OCI-M1 (cell line): ENCODE data around the gene TGFBR1.
A peak's percentile ranks its signal among the peaks of the same experiment; 100 is the strongest.

Experiments
- DNase-seq: peaks from one replicate; lab custom pipeline; 2025; lab: John Stamatoyannopoulos, UW

TGFBR1 gene

DNA sequence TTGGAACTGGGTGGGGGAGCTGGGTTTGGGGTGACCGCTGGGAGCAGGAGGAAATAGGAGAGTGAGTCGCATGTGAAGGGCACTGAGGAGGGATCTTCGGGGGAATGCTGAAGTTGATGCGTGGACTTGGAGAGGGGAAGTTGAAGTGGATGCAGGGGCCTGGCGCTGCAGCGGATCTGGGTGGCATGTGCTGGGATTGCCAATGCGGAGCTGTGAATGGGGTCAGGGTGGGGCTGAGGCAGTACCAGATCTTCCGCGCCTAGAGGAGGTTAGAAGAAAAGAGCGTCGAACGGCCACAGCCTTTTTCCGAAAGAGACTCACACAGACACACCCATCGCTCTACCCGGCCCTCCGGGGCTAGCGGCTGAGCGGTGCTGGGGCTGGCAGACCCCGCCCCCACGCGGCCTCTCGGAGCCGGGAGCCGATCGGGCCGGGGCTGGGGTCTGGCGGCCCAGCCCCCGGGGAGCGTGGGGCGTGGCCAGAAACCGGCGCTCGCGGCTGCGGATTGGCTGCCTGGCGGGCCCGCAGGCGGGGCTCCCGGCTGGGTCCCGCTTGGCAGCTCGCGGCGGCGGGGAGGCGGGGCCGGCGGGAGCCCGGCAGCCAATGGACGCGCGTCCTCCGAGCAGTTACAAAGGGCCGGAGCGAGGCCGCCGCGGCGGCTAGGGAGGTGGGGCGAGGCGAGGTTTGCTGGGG, at the start of gene TGFBR1:
Gene TGFBR1 (plus strand): TSS at position 655 of the 693 bp plus-strand sequence. CDS start 93 bp downstream, outside the sequence.
- DNase-seq: peak; percentile 96

DNA sequence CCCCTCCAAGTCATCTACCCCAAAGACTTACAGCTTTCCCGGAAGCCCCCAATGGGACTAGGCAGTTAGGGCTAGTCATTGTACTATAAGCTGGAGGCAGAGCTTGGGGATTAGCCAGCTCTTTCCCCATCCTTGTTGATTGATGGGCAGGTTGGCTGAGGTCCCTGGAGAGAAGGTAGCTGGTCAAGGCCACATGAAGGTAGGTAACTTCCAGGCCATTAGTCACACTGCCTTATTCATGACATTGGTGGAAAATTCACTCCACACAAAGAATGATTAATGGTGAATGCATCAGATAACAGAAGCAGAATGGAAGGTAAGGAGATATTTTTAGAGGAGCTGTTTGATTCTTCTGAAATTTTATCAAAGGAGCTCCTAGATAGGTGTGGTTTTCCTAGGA, 49.5 kb upstream of the TGFBR1 start:
- DNase-seq: no peak

DNA sequence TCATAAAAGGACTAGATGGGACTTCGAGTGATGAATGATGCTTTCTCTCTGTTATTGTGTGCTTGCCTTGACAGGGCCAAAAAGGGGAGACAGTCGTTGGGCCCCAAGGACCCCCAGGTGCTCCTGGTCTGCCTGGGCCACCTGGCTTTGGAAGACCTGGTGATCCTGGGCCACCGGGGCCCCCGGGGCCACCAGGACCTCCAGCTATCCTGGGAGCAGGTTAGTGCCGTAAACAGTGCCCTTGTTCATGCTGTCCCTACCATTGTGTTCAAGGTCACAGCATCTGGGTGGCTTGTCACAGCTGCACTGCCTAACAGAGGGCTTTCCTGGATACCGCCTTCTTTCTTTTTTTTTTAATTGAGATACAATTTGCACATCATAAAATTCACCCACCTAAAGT, 48.7 kb upstream of the TGFBR1 start:
- DNase-seq: no peak

DNA sequence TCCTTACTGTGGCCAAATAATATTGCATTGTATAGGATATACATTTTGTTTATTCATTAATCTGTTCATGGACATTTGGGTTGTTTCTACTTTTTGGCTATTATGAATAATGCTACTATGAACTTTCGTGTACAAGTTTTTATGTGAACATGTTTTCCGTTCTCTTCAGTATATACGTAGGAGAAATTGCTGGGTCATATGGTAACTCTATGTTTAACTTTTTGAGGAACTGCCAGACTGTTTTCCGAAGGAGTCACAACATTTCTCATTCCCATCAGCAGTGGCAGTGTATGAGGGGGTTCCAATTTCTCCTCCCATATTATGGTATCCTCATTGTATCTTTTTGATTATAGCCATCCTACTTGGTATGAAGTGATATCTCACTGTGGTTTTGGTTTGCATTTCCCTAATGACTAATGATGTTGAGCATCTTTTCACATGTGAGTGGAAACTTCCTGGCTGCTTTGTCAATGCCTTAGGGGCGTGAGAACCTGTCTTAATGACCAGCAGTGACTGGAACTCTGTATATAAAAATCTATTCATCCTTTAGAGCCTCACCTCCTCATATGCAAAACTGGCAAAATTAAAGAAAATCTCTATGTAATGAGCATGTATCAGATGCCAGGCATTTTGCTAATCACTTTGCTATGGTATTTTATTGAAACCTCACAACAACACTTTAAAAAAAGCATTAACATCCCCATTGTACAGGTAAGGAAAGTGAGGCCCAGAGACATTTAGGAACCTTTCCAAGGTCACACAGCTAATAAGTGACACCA, 47.8 kb upstream of the TGFBR1 start:
- no peak for DNase-seq

DNA sequence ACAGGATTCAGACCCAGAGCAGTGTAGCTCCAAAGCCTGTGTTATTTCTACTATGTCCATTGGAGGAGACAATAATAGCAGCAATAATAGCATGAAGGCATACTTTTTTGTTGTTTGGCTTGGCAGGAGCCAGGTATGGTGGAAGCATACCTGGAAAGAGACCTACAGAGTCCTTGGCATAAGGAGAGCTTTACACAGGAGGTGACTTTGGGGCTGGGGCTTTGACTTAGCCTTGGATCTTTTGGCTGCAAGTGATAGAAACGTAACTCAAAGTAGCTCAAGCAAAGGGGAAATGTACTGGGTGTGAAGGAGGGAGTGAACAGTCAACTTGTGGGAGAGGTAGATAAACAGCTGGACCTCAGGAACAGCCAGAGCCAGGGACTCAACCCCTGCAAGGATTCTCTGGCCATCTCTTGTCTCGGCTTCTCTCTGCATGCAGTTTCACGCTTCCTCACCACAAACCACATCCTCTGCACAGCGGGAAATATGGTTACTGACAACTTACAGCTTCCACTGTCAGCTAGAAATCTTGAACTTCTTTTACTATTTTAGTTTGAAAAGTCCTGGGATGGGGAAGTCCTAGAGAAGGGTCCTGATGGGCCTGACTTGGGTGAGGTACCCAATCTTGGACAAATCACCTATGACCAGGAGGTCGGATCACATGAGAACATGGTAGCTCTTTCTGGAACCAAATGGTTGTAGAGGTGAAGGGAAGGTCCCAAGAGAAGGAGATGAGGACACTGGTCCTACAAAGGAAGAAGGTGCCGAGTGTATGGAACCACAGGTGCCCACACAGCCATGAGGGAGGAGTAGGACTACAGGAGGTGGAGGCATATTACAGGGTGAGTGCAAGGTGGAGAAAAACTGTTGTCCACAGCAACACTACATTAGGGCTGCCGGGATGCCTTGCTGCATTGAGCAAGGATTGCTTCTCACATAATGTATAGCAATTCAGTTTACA, 47.0 kb upstream of the TGFBR1 start:
- peak; percentile 95 for DNase-seq

DNA sequence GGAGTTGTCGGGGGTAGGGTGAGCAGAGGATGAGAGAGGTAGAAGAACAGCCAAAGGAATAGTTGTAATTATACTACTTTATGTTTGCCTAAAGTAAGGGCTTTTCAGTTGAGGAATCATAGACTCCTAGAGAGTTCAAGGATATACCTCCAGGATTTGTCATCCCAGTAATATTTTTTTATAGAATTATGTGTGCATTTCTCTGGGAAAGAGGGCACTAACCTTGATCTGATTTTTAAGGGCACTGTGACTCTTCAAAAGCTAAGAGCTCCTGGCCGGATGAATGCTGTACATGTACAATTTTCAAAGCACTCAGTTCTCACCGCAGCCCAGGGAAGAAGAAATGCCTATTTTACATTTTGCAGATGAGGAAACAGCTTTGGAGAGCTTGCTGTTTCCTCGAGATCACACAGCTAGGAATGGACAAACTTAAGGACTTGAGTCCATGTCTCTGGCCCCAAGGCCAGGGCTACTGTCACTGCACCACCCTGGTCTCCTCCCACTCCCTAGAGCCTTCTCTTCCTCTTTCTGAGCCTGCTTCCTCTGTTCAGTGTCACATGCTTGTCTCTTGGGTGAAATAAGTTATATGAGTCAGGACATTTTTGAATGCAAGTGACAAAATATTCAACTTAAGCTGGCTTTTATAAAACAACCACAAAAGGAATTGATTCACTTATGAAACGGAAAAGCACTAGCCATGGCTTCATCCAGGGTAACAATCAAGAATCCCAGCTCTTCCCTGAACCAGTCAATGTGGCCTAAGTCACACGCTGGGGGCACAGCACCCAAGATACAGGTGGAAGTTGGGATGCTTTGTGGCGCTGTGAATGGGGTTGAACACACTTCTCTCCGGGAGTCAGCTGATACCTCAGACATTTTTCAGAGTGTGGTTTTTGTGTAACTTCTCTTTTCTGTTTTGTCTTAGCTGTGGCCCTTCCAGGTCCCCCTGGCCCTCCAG, 45.7 kb upstream of the TGFBR1 start:
- DNase-seq: peak; percentile 92

DNA sequence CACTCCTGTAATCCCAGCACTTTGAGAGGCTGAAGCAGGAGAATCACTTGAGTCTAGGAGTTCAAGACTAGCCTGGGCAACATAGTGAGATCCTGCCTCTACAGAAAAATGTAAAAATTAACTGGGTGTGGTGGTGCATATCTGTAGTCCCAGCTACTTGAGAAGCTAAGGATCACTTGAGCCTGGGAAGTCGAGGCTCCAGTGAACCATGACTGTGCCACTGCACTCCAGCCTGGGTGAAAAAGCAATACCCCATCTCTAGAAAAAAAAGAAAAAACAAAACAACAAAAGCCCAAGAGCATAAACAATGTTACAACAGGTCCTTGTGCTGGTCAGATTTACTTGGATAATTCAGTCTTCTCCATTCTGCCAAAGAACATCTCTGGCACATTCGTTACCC, 44.3 kb upstream of the TGFBR1 start:
- no peak for DNase-seq

DNA sequence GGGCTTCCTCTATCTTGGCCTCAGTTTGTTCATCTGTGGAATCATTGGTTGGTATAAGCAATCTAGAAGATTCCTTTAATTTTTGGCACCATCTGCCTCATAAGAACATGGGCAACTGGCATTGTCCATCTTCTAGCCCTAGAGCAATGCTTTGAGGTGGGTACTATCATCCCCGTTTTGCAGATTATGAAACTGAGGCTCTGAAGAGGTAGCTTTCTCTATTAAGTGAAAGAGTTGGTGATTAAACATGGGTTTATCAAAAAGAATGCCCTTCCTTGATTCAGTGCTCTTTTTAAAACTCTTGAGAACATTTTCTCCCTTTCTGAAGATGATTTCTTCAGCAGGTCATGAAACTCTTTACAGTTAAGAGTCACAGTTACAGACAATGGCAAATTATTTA, 42.4 kb upstream of the TGFBR1 start:
- no peak for DNase-seq

DNA sequence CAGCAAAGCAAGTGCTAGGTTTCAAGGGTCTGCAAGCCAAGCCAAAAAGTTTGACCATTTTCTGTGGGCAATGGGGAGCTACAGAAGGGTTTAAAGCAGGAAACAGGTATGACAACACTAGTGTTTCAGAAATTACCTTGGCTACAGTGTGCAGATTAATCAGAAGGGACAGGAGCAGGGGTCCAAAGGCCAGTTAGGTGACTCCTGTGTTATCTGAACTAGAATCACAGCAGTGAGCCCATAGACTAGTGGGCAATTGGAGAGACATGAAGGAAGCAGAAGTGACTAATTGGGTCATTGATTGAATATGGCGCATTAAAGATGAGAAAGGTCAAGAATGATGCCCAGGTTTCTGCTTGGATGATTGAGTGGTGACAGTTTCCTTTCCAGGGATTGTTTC, 41.4 kb upstream of the TGFBR1 start:
- no peak for DNase-seq

DNA sequence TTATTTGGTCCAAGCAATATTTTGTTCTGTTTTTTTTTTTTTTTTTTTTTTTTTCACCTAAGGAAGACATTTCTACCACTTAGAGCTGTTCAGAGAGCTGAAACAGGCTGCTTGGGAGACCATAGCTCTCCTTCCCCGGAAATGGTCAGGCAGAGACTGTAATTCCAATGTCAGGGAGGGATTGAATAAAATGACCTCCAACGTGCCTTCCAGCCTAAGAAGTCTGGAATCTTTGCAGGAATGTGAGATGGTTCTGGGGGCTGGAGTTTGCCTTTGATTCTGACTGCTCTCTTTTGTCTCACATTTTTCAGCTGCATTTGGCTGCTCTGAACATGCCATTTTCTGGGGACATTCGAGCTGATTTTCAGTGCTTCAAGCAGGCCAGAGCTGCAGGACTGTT, 38.3 kb upstream of the TGFBR1 start:
- no peak for DNase-seq

DNA sequence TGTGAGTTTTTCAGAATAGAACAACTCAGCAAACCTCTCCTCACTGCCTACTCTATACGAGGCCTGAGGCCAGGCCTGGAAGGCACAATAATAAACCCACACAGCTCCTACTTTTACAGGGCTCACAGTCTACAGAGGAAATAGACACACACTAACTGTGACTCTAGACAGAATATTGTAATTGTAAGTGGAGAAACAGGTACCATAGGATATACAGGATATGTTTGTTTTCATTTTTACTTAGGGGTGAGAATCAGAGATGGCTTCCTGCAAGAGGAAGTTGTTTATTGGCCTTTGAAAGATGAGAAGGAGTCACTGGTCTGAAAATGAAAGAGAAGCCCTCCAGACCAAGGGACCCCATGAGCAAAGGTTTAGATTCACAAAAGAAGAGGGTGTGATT, 35.8 kb upstream of the TGFBR1 start:
- no peak for DNase-seq

DNA sequence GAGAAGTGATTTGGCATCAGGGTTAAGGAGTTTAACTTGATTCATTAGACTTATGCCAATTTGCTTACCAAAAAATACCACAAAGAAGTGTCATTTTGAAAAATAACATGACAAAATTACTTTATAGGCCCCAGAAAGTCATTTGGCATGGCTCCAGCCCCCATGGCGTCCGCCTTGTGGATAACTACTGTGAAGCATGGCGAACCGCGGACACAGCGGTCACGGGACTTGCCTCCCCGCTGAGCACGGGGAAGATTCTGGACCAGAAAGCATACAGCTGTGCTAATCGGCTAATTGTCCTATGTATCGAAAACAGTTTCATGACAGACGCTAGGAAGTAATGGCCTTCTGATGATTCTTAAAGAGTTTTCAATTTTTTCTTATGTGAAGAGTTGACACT, 35.4 kb upstream of the TGFBR1 start:
- no peak for DNase-seq

DNA sequence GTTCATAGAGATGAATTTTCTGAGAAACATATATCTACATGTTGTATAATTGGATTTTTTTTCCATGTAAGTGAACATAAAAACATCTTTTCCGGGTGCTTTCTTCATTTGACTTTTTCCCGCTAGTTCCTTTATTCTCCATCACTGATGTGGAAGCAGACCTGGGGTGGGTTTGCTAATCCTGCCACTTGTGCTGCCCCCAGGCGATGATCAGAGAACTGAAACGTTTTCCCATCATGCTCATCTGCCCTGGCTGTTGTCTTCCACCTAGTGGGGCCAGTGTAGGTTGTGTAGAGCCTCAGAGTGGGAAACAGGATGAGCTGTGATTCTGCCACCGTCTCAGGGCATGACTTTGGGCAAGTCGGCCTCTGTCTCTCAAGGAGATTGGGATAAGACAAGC, 34.2 kb upstream of the TGFBR1 start:
- no peak for DNase-seq

DNA sequence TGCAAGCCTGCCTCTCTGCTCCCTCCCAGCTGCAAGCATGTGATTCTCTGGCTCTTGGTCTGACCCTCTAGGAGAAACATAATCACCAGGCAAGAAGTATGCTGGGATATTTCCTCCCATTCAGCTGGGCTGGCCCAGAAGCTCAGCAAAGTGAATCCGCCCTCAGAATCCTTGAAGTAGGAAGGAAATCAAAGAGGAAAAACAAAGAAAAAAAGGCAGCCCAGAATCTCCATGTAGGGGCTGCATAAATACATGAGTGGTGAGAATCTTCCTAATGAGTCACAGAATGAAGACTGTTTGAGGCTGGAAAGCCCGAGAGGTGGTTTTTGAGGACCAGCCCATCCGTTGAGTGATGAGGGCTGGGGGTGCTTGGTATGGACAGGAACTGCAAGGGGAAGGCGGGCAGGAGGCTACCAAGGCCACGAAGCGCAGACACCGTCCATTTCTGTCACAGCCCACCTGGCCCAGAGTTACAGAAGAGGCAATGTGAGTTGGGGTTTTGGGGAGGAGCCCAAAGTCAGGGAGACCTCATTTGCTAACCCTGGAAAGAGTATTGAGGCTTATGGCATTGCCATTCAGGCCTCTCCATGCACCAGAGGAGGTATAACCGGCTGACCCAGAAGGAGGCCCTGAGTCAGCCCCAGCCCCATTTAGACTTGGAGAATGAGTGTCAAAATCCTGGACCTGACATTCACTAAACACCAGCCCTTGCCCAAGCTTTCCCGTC, 33.4 kb upstream of the TGFBR1 start:
- no peak for DNase-seq

DNA sequence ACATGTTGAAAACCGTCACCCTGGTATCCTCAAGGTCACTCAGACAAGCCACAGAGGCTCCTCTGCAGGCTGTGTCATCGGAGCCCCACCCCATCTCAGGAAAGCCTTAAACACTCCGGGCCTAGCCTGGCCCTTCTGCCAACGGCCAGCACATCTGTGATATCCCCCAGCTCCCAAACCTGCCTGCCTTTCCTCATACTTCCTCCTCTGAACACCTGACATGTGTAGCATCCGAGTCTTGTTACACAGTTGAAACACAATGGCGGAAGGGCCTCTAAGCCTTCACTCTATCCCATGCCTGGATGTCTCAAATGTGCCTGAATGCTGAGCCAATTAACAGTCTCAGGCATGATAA, 32.9 kb upstream of the TGFBR1 start:
- no peak for DNase-seq

DNA sequence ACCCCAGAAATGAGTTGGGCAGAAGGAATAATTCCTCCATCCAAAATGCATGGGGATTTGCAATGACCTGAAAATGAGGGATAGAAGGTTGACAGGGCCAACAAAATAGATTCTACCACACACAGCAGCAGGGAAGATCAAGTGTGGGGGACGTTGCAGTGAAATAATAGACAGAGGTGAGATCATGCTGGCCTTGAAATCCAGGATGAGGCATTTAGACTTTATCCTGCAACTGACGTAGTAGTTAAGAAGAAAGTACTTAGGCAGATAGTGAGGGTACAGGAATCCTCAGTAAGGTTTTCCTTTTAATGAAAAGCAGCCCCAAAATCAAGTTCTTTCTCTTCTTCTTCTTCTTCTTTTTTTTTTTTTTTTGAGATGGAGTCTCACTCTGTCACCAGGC, 31.6 kb upstream of the TGFBR1 start:
- no peak for DNase-seq

DNA sequence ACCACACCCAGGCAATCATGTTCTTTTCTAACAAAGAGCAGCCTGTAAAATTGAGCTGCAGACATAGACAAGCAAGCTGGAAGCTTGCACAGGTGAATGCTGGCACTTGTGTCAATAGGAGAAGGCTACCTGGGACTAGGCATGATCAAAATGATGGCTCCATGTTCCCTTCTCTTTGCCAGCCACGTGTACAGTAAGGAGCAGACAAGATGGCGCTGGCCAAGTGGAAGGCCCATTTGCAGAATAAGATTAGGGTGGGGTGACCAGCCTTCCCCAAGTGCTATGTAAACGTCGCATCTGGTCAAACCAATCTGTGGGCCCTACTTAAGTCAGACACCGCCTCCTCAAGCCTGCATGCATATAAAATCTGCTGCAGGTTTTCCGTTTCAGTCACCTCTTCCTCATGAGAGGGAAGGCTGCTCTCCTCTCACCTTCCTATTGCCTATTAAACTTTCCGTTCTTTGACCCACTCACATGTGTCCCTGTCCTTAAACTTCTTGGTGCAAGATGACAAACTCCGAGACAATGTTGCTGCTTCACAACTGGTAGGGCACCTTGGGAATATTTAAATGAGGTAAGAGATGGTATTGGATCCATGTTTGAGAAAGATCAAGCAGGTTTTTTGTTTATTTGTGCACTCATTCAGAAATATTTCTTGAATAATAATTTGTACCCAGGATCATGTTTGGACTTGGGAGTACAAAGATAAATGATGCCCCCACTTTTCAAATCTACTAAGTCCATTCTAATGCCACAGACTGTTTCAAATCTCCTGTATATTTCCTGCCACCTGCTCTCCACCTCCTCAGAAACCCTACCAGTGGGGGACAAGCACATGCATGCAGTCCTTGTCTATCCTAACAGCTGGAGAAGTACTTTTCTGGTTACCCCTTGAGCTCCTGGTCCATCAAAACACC, 30.7 kb upstream of the TGFBR1 start:
- no peak for DNase-seq

DNA sequence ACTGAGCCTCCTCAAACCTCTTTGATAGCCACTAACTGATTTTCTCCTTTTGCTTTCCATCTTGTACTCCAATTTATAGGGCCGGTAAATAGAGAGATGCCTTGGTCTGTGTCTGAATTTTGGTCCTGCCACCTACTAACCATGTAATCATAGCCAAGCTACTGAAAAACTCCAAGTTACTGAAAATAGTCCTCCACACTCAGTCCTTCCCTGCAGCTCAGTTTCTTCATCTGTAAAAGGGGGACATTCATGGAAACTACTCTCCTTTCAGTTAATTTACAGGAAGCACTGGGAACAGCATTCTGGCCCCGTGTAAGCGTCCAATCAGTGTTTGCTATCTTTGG, 30.0 kb upstream of the TGFBR1 start:
- no peak for DNase-seq

DNA sequence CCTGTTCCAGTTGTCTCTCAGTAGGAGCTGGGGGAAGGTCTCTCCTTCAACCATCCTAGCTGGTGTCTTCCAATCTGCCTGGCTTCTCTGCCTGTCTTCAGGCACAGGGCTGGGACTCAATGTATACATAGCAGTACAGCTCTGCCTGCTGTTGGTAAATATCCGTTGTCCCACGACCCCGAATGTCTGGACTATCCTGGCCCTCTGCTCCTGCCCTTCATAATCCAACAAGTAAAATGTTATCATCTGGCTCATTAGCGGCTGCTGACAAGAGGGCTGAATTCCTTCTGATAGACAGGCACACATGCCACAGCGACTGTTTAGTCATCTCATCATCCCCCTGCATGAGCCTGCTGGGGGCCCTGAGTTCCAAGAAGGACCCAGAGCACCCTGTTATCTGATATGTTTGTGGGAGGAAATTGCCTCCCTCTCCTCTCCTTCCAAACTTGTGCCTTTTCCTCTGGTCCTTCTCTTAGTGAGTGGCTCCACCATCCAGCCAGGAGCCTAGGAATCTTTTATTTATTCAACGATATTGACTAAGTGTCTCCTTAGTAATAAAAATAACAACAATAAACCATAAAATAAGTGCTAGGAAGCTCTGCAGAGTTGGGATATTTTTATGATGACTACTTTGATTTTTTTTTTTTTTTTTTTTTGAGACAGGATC, 29.5 kb upstream of the TGFBR1 start:
- DNase-seq: peak; percentile 72
